ENCODE results near the gene CARD9. TPM values are rescaled to one million over a fixed set of nuclear protein-coding genes. Genes with fewer than 3 reads are reported as not detected.

Gene CARD9
- total RNA-seq, 1 donor from 2014 or later = 10.0 TPM

GRCh38 chr9:136339173-136339957 is 34.1 kb downstream of the CARD9 start:
- H3K27ac ChIP-seq = no peak overlapping the region
- ATAC-seq (peak; percentile 74), DNase-seq (peak; percentile 90)
- H3K27me3 ChIP-seq = no peaks in the 10 kb centered on the region
- TF ChIP-seq CTCF (IDR thresholded peaks at IDR 0.05) = peak; percentile 87
- no peak overlapping the region for H3K4me3 ChIP-seq
- H3K36me3 ChIP-seq = no peaks in the 10 kb centered on the region
- no peaks in the 10 kb centered on the region for H3K9me3 ChIP-seq
- intact Hi-C loops (cut with DNase I) = no loop called here
- H3K4me1 ChIP-seq = peaks cover 11% of the 10 kb centered on the region

DNA sequence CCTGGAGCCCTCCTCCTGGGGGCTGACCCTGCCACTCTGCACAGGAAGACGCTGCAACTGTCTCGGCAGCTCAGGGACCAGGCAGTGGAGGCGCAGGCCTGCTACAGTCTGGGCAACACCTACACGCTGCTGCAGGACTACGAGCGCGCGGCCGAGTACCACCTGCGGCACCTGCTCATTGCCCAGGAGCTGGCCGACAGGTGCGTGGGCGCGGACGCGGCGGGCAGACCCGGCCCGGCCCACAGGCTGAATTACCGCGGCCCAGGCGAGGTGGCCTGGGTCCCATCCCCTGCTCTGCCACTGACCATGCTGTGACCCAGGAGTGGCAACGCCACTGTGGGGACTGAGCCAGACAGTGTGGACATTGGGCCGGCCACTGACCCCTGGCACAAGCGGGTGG is 35.0 kb downstream of the CARD9 start:
- Histone ChIP-seq H3K27me3 (no peaks in the 10 kb centered on the region), H3K4me1 (peaks cover 11% of the 10 kb centered on the region), H3K36me3 (no peaks in the 10 kb centered on the region), H3K27ac (no peak overlapping the region), H3K4me3 (no peak overlapping the region), H3K9me3 (no peaks in the 10 kb centered on the region)
- intact Hi-C loops (cut with DNase I) = no loop called here
- no peak for ATAC-seq
- no peak for DNase-seq
- no peak for TF ChIP-seq CTCF (IDR thresholded peaks at IDR 0.05)

DNA sequence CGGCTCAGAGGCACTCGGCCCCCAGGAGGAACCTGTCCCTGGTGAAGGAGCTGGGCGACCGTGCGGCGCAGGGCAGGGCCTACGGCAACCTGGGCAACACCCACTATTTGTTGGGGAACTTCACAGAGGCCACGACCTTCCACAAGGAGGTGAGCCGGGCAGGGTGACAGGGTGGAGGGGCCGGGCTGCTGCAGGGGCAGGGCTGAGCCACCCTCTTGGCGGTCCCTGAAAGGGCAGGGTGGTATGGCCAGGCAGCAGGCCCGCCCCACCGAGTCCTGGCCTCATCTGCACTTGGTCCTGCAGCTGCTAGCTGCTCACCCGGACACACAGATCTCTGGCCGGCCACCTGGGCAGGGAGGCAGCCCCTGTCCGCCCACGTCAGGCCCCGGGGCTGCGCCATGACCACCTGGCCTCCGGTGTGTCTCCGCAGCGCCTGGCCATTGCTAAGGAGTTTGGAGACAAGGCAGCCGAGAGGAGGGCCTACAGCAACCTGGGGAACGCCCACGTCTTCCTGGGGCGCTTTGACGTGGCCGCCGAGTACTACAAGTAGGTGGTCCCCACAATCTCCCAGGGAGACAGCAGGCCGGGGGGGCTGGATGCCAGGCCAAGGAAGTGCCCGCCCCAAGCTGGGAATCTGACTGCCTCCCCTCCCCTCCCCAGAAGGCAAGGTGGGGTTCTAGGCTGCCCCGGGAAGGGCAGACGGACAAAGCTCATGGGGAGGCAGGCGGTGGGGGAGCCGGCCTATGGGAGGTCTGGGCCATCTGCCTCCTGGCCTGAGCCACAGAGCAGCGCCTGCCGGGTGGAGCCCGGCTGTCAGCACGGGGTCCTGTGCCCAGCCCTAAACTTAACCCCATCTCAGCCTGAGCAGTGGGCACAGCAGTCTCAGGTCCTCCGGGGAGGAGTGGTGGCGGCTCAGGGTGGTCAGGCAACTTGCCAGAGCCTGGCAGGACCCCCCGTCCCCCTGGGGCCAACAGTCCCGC is 35.8 kb downstream of the CARD9 start:
- no peaks in the 10 kb centered on the region for H3K9me3 ChIP-seq
- H3K4me1 ChIP-seq = peaks cover 4% of the 10 kb centered on the region
- no peaks in the 10 kb centered on the region for H3K36me3 ChIP-seq
- no peak overlapping the region for H3K4me3 ChIP-seq
- intact Hi-C loops (cut with DNase I) = no loop called here
- H3K27me3 ChIP-seq = no peaks in the 10 kb centered on the region
- ATAC-seq (no peak), DNase-seq (no peak)
- no peak for TF ChIP-seq CTCF (IDR thresholded peaks at IDR 0.05)
- H3K27ac ChIP-seq = no peak overlapping the region

DNA sequence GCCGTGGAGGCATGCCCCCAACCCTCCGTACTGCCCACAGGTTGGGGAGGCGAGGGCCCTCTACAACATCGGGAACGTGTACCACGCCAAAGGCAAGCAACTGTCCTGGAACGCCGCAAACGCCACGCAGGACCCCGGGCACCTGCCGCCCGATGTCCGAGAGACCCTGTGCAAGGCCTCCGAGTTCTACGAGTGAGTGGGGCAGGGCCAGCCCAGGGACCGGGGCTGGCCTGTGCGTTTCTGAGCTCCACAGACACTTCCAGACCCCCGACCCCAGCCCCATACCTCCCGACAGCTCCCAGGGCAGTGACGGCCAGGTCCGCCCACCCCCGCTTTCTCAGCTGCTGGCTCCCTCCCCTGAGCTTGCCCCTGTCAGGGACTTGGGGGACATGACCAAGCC is 36.6 kb downstream of the CARD9 start:
- no peaks in the 10 kb centered on the region for H3K9me3 ChIP-seq
- H3K27me3 ChIP-seq = no peaks in the 10 kb centered on the region
- H3K4me1 ChIP-seq = no peaks in the 10 kb centered on the region
- H3K4me3 ChIP-seq = no peak overlapping the region
- DNase-seq = no peak
- H3K27ac ChIP-seq = no peak overlapping the region
- no peak for TF ChIP-seq CTCF (IDR thresholded peaks at IDR 0.05)
- intact Hi-C loops (cut with DNase I) = no loop called here
- ATAC-seq = no peak
- no peaks in the 10 kb centered on the region for H3K36me3 ChIP-seq

- H3K36me3 ChIP-seq = no peaks in the 10 kb centered on the region
- no peak for DNase-seq
- no peak overlapping the region for H3K27ac ChIP-seq
Measured at GRCh38 chr9:136336156-136336870, 37.2 kb downstream of the CARD9 start.

More at GRCh38 chr9:136336156-136336870, 37.2 kb downstream of the CARD9 start:
- no peaks in the 10 kb centered on the region for H3K9me3 ChIP-seq
- intact Hi-C loops (cut with DNase I) = no loop called here
- peak; percentile 5 for ATAC-seq
- no peak overlapping the region for H3K4me3 ChIP-seq
- H3K27me3 ChIP-seq = no peaks in the 10 kb centered on the region
- no peak for TF ChIP-seq CTCF (IDR thresholded peaks at IDR 0.05)
- no peaks in the 10 kb centered on the region for H3K4me1 ChIP-seq

Data from upper lobe of right lung (tissue), 1 donor.